Muscle layer of duodenum (tissue), 2 donors: ENCODE measurements around the gene CDC25B.

Experiments
- H3K27ac ChIP-seq: one replicate; pipeline ENCODE4 v1.7.0; 2013; ENCODE audit warnings: mild to moderate bottlenecking, low read length
- H3K27me3 ChIP-seq: one replicate; pipeline ENCODE4 v1.7.0; 2013; ENCODE audit warnings: low read depth, mild to moderate bottlenecking, control low read depth, low read length
- H3K36me3 ChIP-seq, 2 donors: one replicate each; pipeline ENCODE4 v1.7.0; 2013; ENCODE audit warnings: low read length in 2 of 2, control low read depth in 1 of 2, mild to moderate bottlenecking in 1 of 2; ENCODE audit not compliant: insufficient read depth in 2 of 2, control insufficient read depth in 1 of 2
- H3K4me1 ChIP-seq, 2 donors: one replicate each; pipeline ENCODE4 v1.7.0; 2013; ENCODE audit warnings: low read length in 2 of 2, mild to moderate bottlenecking in 2 of 2, control low read depth in 1 of 2, moderate library complexity in 1 of 2; ENCODE audit not compliant: insufficient read depth in 2 of 2, control insufficient read depth in 1 of 2
- H3K4me3 ChIP-seq, 2 donors: one replicate each; pipeline ENCODE4 v1.7.0; 2013; ENCODE audit warnings: low read length in 2 of 2, low read depth in 1 of 2, mild to moderate bottlenecking in 1 of 2
- H3K9me3 ChIP-seq, 2 donors: one replicate each; pipeline ENCODE4 v1.7.0; 2013; ENCODE audit warnings: low read length in 2 of 2, control low read depth in 1 of 2, mild to moderate bottlenecking in 1 of 2; ENCODE audit not compliant: control insufficient read depth in 1 of 2
- donor health status: healthy.

CDC25B gene

DNA sequence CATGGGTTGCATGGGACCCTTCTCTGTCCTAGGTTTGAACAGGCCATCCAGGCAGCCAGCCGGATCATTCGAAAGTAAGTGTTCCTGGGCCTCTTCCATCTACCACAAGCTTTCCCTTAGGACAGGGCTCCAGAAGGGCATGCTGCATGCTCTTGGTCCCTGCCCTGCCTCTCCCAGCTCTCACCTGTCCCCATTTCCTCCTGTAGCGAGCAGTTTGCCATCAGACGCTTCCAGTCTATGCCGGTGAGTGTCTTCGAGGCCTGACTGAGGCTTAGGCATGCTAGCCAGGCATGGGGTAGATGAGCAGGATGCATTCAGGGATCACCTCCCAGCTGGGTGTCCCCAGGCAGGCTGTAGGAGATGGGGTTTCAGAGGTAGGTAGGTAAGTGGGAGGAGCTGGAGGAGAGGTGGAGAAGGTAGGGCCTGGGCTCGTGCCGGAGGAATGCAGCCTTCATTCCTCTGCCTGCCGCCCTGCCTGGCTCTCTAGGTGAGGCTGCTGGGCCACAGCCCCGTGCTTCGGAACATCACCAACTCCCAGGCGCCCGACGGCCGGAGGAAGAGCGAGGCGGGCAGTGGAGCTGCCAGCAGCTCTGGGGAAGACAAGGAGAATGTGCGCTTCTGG, 4.3 kb downstream of the CDC25B start:
- Histone ChIP-seq H3K27ac (no peak overlapping the region), H3K36me3 (peaks cover 31 to 47% of the 10 kb centered on the region in 2 donors)

DNA sequence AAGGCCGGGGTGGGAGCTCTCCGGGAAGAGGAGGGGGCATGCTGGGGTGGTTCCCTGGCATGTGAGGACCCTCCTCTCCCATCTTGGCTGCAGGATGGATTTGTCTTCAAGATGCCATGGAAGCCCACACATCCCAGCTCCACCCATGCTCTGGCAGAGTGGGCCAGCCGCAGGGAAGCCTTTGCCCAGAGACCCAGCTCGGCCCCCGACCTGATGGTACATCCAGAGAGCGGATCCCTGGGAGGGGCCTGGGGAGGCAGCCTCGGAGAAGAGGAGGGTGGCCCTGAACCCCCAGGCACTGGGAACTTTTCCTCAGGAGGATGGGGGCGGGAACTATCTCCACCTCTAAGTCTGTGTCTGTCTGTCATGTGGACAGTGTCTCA, 4.8 kb downstream of the CDC25B start:
- H3K27ac ChIP-seq, result no peak overlapping the region
- H3K27me3 ChIP-seq, result no peaks in the 10 kb centered on the region
- H3K36me3 ChIP-seq, result peaks cover 34 to 45% of the 10 kb centered on the region in 2 donors
- H3K4me1 ChIP-seq, result peaks cover 26 to 44% of the 10 kb centered on the region in 2 donors
- no peak overlapping the region for H3K4me3 ChIP-seq
- H3K9me3 ChIP-seq, result no peaks in the 10 kb centered on the region

More for the DNA sequence above, 4.3 kb downstream of the CDC25B start:
- Histone ChIP-seq H3K4me1 (peaks cover 22 to 40% of the 10 kb centered on the region in 2 donors), H3K27me3 (no peaks in the 10 kb centered on the region), H3K4me3 (no peak overlapping the region), H3K9me3 (no peaks in the 10 kb centered on the region)

- Histone ChIP-seq H3K4me1 (peaks cover 26 to 48% of the 10 kb centered on the region in 2 donors), H3K4me3 (no peak overlapping the region), H3K36me3 (peaks cover 34 to 44% of the 10 kb centered on the region in 2 donors), H3K9me3 (no peaks in the 10 kb centered on the region), H3K27ac (no peak overlapping the region), H3K27me3 (no peaks in the 10 kb centered on the region)
These were observed 5.2 kb downstream of the CDC25B start for GRCh38 chr20:3801299-3801698.

DNA sequence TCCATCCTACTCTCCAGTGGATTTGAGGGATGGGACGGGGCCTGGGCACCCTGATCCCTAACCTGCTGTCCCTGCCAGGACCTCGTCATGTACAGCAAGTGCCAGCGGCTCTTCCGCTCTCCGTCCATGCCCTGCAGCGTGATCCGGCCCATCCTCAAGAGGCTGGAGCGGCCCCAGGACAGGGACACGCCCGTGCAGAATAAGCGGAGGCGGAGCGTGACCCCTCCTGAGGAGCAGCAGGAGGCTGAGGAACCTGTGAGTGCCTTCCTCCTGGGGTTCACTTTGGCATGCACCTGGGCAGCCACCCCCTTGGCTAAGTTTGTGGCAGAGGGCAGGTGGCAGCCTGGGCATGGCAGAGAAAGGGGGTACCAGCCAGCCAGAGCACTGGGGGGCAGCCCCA, 5.7 kb downstream of the CDC25B start:
- H3K36me3 ChIP-seq, result peaks cover 34 to 44% of the 10 kb centered on the region in 2 donors
- H3K4me1 ChIP-seq, result peaks cover 27 to 48% of the 10 kb centered on the region in 2 donors
- no peaks in the 10 kb centered on the region for H3K9me3 ChIP-seq
- H3K4me3 ChIP-seq, result no peak overlapping the region
- no peak overlapping the region for H3K27ac ChIP-seq
- H3K27me3 ChIP-seq, result no peaks in the 10 kb centered on the region

DNA sequence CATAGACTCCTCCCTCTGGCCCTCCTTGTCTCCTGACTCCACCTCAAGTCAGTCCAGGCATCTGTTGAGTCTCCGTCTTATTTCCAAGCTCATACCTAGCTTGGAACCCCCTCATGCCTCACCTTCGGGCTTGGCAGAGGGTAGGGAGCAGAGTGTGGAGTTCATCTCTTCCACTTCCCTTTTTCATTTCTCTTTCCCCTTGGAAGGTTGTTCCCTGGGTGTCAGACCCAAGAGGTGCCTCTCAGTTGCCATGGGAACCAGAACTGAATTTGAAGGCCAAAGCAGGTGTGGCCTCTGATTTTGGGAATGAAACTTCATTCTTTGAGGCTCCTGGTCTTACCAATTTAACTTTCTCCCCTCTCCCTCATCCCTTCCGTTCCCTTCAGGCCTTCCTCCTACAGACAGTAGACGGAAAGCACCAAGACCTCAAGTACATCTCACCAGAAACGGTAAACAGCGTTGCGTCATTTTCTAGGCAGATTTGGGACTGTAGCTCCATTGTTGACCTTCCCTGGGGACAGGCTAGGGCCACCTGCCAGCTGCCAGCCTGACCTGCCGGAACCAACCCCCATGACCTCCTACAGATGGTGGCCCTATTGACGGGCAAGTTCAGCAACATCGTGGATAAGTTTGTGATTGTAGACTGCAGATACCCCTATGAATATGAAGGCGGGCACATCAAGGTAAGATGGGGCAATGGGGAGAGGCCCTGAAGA, 6.6 kb downstream of the CDC25B start:
- peaks cover 29 to 49% of the 10 kb centered on the region in 2 donors for H3K4me1 ChIP-seq
- no peaks in the 10 kb centered on the region for H3K9me3 ChIP-seq
- peaks cover 34 to 44% of the 10 kb centered on the region in 2 donors for H3K36me3 ChIP-seq
- H3K4me3 ChIP-seq, result no peak overlapping the region
- H3K27ac ChIP-seq, result no peak overlapping the region
- H3K27me3 ChIP-seq, result no peaks in the 10 kb centered on the region

DNA sequence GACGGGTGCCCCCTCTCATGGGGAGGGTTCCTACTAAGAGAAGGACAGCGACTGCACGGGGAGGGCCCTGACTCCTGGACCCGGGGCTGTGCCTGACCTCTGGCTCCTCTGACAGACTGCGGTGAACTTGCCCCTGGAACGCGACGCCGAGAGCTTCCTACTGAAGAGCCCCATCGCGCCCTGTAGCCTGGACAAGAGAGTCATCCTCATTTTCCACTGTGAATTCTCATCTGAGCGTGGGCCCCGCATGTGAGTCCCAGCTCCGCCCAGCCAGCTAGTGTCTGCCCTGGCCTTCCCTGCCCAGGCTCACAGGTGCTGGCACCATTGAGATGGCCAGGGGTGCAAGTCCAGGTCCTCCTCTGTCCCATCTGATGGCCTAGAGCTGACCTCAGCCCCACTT, 7.2 kb downstream of the CDC25B start:
- no peak overlapping the region for H3K27ac ChIP-seq

GRCh38 chr20:3803854-3804253, 7.7 kb downstream of the CDC25B start:
- peaks cover 24 to 47% of the 10 kb centered on the region in 2 donors for H3K4me1 ChIP-seq
- no peaks in the 10 kb centered on the region for H3K27me3 ChIP-seq
- peaks cover 34 to 44% of the 10 kb centered on the region in 2 donors for H3K36me3 ChIP-seq
- no peak overlapping the region for H3K4me3 ChIP-seq
- no peak overlapping the region for H3K27ac ChIP-seq
- no peaks in the 10 kb centered on the region for H3K9me3 ChIP-seq

More for the DNA sequence above, 7.2 kb downstream of the CDC25B start:
- H3K9me3 ChIP-seq, result no peaks in the 10 kb centered on the region
- H3K4me1 ChIP-seq, result peaks cover 27 to 49% of the 10 kb centered on the region in 2 donors
- H3K36me3 ChIP-seq, result peaks cover 34 to 44% of the 10 kb centered on the region in 2 donors
- no peak overlapping the region for H3K4me3 ChIP-seq
- no peaks in the 10 kb centered on the region for H3K27me3 ChIP-seq

DNA sequence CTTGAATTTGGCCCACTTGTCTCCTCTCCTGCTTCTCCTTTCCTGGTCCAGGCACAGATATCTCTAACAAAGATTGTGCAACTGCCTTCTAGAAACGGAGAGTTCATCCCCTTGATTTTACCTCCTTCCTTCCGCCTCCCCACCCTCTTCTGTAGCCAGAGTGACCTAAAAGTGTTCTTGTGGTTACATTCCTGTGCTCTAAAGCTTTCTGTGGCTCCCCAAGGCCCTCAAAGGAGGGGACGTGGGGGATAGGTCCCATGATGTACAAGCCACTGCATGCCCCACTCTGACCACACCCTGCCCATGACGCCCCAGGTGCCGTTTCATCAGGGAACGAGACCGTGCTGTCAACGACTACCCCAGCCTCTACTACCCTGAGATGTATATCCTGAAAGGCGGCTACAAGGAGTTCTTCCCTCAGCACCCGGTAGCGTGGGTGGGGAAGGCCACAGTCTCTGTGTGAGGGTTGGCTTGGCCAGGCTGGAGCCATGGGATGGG, 8.2 kb downstream of the CDC25B start:
- no peak overlapping the region for H3K27ac ChIP-seq
- peaks cover 34 to 44% of the 10 kb centered on the region in 2 donors for H3K36me3 ChIP-seq
- H3K4me1 ChIP-seq, result peaks cover 20 to 43% of the 10 kb centered on the region in 2 donors
- no peaks in the 10 kb centered on the region for H3K9me3 ChIP-seq
- no peak overlapping the region for H3K4me3 ChIP-seq
- no peaks in the 10 kb centered on the region for H3K27me3 ChIP-seq

DNA sequence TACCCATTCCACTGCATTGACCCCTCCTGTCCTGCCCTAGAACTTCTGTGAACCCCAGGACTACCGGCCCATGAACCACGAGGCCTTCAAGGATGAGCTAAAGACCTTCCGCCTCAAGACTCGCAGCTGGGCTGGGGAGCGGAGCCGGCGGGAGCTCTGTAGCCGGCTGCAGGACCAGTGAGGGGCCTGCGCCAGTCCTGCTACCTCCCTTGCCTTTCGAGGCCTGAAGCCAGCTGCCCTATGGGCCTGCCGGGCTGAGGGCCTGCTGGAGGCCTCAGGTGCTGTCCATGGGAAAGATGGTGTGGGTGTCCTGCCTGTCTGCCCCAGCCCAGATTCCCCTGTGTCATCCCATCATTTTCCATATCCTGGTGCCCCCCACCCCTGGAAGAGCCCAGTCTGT, 8.7 kb downstream of the CDC25B start:
- Histone ChIP-seq H3K4me3 (no peak overlapping the region), H3K36me3 (peaks cover 34 to 44% of the 10 kb centered on the region in 2 donors), H3K4me1 (peaks cover 20 to 38% of the 10 kb centered on the region in 2 donors), H3K27ac (no peak overlapping the region), H3K27me3 (no peaks in the 10 kb centered on the region), H3K9me3 (no peaks in the 10 kb centered on the region)

GRCh38 chr20:3808544-3808943, 12.4 kb downstream of the CDC25B start:
- Histone ChIP-seq H3K27ac (peak overlapping the region; percentile 96), H3K4me3 (peak overlapping the region; percentile 31 to 38), H3K36me3 (peaks cover 9 to 17% of the 10 kb centered on the region in 2 donors), H3K9me3 (no peaks in the 10 kb centered on the region), H3K4me1 (peaks cover 26 to 50% of the 10 kb centered on the region in 2 donors), H3K27me3 (no peaks in the 10 kb centered on the region)

DNA sequence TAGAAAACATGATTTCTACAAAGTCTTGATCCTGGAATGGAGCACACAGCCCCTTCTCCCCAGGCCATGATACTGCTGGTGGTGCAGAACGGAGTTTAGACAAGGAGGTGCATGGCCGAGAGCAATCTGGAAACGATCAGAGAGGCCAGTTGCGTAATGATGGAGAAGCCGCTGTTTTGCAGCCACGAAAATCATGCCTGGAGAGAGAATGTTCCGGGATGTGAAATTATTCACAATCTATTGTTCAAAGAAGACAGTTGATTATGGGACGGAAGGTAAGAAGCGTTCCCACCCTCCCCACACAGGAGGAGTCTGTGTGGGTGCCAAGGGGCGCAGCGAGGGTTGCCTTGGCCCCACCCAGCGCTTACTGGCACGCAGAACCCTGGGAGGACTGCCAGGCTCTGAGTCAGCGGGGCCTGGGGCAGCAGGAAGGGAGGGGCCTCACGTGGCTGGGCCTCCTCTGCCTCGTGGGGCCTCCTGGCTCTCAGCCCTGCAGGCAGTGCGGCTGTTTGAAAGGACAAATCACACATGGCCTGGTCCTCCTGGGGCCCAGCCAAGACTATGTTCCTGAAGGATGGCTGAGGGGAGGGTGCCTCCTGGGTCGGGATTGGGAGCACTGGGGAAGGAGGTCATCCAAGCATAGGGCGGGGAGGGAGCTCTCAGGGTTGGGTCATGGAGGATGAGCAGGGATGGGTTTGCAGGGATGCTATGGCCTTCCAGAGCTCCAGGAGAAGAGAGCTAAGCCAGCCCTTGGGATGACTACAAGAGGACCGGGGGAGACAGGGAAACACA, 15.6 kb downstream of the CDC25B start:
- Histone ChIP-seq H3K4me3 (peak overlapping the region; percentile 46 to 63), H3K9me3 (no peaks in the 10 kb centered on the region), H3K4me1 (peaks cover 19 to 37% of the 10 kb centered on the region in 2 donors), H3K27ac (peak overlapping the region; percentile 97), H3K27me3 (no peaks in the 10 kb centered on the region), H3K36me3 (no peaks in the 10 kb centered on the region)
